ENCODE data around the gene LY6G5B.
"Not testable (repeated sequence)": the region's sequence is repeated elsewhere in the genome, so short reads cannot be mapped to it uniquely, and the experiment has no call there.

LY6G5B gene

DNA sequence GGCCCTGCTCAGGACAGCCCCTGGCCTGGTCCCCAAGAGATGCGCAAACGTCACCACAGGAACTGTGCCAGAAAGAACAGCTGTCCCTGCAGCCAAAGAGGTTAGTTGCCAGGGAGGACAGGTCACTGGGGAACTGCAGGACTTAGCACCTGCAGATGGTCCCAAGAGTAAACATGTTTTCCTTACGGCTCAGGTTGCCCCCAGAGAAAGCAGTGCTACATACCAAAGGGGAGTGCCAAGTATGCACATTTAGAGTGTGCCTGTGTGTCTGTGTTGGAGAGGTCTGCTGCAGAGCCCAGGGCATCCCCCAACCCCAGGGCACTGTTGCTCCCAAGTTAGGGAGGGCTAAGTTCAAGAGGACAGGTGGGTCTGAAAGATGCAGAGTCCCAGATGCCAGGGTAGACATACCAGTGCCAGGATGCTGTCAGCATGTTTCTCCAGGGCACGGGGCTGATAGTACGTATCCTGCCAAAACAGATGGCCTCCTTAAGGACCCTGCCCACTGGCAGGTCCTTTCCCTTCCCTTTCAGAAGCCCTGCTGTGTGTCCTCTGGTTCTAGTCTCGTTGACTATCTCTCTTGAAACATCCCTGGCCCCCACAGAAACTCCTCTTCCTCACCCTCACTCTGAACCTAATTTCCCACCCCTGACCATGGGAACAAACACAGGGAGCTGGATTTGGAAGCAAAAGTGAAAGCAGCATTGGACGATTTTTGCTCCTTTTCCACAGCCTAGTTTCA, 32.1 kb downstream of the LY6G5B start:
- DNase-seq (ENCODE audit: insufficient read length, low spot score) (no peak), FAIRE-seq (no peak)
- TF ChIP-seq POLR2A (IDR thresholded peaks at IDR 0.05; ENCODE audit: low read depth, low read length): no peak

DNA sequence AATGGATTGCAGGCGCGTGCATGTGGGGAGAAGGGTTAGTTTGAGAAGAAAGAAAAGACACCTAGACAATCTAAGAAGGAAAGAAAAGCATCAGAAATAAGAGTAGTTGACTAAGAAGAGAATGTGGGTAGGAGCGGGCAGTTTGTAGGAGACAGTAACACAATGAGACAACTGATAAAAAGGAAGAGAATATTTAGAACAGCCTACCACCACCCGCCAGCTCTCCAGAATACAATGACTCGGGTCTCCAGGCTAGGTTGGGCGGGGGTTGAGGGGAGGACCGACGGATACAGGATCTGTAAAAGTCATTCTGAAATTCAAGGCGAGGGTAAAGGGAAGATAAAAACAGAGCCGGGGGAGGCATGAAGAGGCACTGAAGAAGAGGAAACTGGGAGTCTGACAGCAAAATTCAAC, 32.6 kb downstream of the LY6G5B start:
- DNase-seq (ENCODE audit: insufficient read length, low spot score): no peak

DNA sequence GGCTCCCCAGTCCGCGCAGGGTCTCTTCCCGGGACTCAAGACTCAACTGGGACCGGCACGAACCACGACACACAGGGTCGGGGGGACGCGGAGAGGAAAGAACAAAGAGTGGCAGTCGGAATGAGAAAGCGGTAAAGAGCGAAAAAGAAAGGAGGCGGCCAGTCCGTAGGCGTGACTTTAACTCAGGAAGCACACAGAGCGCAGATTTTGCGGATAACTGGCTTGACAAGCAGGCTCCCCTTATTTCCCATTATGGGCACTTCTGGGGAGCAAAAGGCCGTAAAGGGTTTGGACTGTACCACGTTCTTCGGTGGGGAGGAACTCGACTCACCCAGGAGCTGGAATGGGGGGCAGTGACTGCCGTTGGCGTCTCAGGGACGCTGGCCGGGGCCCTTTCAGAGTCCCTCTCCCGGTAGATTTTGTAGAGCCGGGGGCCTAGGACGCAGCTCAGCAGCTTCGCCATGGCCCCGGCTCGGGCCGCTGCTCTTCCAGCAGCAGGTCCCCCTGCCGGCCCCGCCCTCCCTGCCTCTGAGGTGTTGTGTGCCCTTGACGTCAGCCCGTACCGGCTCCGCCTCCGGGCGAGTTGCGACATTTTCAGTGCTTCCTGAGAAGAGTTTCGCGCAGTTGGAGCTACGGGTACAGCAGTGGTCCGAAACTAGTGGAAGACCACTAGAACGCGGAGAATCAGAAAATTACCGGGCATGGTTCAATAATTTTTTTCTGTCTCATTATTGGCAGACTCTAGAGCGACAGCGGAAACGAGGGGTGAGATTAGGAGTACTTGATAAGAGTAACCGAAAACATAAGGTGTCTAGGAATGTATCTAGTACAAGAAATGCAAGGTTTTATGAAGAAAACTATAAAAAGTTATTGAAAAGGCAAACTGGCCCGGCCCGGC, 33.3 kb downstream of the LY6G5B start, which contains the start of gene ABHD16A:
TSS of gene ABHD16A (minus strand) at position 506 of the 898 bp plus-strand sequence. CDS start at position 463, 43 bp downstream.
- FAIRE-seq: peak; percentile 11
- peak; percentile 83 for TF ChIP-seq POLR2A (IDR thresholded peaks at IDR 0.05; ENCODE audit: low read depth, low read length)
- peak; percentile 96 for DNase-seq (ENCODE audit: insufficient read length, low spot score)

More for the DNA sequence above, 32.6 kb downstream of the LY6G5B start:
- FAIRE-seq: no peak
- TF ChIP-seq POLR2A (IDR thresholded peaks at IDR 0.05; ENCODE audit: low read depth, low read length): no peak

DNA sequence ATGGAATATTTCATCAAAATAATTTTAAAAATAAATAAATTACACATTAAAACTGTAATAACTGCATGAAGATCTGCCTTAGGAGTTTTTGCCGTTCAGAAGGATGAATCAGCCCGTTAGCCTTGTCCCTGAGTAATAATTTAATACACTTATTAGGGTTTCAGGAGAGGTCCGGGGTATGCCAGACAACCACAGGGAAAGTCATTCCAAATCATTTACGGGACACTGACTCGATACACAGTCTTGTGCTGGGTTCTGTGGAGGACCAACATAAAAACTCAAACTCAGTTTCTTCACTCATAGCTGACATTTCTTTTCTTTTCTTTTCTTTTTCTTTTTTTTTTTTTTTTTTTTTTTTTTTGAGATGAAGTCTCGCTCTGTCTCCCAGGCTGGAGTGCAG, 36.2 kb downstream of the LY6G5B start:
- no peak for DNase-seq (ENCODE audit: insufficient read length, low spot score)
- TF ChIP-seq POLR2A (IDR thresholded peaks at IDR 0.05; ENCODE audit: low read depth, low read length): no peak
- no peak for FAIRE-seq

DNA sequence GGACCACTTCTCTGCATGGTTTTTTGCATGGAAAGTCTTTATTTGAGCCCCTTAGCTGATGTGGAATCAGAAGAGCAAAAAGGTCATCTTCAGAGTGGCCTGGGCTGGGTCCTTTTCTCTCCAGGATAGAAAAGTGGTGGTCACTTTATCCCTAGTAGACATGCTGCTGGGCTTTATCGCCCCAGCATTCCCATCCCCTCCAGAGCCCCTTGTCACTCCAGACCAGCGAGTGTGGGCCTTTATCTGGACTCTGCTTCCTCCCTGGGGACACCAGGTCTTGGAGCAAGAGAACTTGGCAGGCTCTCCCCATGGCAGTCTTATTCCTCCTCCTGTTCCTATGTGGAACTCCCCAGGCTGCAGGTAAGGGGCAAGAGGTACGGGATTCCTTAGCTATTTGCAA, 36.8 kb downstream of the LY6G5B start, which contains the start of gene LY6G6F:
TSS of gene LY6G6F (plus strand) at position 268 of the 400 bp plus-strand sequence. CDS start at position 309, 41 bp downstream.
- no peak for DNase-seq (ENCODE audit: insufficient read length, low spot score)
- no peak for FAIRE-seq
- TF ChIP-seq POLR2A (IDR thresholded peaks at IDR 0.05; ENCODE audit: low read depth, low read length): no peak

DNA sequence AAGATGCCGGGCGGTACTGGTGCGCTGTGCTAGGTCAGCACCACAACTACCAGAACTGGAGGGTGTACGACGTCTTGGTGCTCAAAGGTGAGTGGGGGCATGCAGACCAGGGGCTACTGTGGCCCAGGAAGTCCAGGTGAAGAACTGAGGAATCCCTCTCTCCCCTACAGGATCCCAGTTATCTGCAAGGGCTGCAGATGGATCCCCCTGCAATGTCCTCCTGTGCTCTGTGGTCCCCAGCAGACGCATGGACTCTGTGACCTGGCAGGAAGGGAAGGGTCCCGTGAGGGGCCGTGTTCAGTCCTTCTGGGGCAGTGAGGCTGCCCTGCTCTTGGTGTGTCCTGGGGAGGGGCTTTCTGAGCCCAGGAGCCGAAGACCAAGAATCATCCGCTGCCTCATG, 37.9 kb downstream of the LY6G5B start:
- no peak for DNase-seq (ENCODE audit: insufficient read length, low spot score)
- FAIRE-seq: no peak
- TF ChIP-seq POLR2A (IDR thresholded peaks at IDR 0.05; ENCODE audit: low read depth, low read length): no peak

DNA sequence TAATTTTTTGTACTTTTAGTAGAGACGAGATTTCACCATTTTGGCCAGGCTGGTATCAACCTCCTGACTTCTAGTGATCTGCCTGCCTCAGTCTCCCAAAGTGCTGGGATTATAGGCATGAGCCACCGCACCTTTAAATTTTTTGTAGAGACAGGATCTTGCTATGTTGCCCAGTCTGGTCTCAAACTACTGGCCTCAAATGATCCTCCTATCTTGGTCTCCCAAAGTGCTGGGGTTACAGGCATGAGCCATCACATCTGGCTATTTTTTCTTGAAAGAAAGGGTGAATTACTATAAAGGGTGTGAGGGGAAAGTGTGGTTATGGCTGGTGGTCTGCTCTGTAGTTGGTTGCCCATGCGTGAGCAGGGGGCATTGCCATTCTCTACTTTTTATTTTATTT, 38.4 kb downstream of the LY6G5B start:
- DNase-seq (ENCODE audit: insufficient read length, low spot score) (no peak), FAIRE-seq (no peak)
- TF ChIP-seq POLR2A (IDR thresholded peaks at IDR 0.05; ENCODE audit: low read depth, low read length): no peak

DNA sequence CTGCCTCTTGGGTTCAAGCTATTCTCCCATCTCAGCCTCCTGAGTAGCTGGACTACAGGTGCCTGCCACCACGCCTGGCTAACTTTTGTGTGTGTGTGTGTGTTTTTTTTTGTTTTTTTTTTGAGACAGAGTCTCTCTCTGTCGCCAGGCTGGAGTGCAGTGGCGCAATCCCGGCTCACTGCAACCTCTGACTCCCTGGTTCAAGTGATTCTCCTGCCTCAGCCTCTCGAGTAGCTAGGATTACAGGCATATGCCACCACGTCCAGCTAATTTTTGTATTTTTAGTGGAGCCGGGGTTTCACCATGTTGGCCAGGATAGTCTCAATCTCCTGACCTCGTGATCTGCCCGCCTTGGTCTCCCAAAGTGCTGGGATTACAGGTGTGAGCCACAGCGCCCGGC, 39.4 kb downstream of the LY6G5B start:
- FAIRE-seq; DNase-seq (ENCODE audit: insufficient read length, low spot score): not testable (repeated sequence)

DNA sequence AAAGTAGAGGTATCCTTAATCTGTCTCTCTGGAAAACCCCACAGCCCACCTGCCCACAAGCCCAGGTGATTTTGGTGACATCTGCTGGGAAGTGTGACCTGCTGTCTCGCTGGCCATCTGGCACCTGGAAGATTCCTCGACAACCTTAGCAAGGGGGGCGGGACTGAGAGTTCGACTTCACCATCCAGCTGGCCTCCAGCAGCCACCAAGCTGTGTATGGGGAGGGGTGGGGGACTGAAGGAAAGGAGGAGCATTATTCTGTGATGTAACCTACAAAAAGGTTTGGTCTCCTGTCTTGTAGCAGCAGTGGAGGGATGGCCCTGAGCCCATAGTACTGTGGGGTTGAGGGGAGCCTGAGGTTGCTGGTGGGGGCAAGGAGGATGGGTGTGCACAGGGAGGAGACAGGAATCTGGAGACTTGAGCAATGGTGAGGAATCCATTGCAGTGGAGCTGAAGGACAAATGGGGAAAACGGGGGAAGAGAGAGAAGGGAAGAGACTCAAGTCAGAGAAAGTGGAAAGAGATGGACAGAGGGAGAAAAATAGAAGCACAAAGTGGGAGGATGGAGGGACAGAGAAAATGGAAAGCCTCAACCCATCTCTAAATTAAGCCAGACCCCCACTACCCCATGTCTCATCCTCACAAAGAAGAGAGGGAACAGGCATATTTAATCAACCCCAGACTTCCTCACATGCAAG, 40.9 kb downstream of the LY6G5B start:
- no peak for TF ChIP-seq POLR2A (IDR thresholded peaks at IDR 0.05; ENCODE audit: low read depth, low read length)
- FAIRE-seq (no peak), DNase-seq (ENCODE audit: insufficient read length, low spot score) (no peak)

DNA sequence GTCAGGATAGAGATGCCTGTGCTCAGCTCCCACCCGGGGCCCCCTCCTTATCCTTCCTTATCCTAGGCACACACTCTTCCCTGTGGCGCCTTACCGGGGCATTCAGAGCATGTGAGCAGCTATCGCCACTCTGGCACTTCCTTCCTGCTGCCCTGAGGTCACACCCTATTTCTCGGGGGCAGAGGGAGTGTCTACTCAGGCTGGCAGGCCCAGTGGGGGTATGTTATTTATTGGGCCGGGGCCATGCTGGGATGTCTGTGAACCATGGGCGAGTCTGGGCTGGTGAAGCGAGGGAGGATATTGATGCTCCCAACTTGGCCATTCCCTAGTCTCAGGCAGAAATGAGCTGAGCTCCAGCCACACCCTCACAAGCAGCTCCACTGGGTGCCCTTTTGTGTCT, 41.5 kb downstream of the LY6G5B start:
- no peak for TF ChIP-seq POLR2A (IDR thresholded peaks at IDR 0.05; ENCODE audit: low read depth, low read length)
- FAIRE-seq: no peak
- no peak for DNase-seq (ENCODE audit: insufficient read length, low spot score)

DNA sequence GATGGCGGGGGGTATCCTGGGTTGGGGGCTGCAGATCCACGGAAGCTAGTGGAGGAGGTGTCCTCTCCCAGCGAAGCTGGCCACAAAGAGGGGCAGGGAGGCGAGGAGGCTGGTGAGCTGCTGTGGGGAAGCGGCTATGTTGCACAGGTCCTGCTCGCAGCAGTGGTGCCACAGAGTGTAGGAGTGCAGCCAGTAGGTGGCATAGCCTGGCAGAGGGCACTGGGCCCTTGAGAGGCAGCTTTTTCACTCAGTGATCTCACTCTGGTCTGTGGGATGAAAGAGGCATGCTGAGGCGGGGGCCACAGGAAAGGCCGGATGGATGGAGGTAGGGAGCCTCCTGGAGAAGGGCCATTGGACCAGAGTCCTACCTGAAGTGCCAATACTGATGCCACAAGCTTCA, 42.5 kb downstream of the LY6G5B start:
- FAIRE-seq: no peak

DNA sequence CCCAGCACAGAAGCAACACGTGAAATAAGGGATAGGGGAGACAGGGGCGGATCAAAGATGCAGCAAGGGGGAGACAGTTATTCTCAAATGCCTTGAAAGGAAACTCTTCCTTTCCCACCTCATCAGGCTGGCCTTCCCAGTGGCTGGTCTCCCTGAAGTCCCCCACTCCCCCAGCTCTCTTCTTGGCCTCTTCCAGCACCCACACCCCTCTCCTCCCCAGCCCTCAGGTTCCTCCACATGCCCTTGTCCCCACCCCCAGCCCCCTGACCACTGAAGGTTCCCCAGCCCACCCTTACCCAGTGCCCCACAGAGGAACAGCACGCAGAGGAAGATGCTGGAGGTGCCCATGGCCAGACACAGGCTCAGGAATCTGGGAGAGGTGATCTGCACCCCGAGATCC, 43.7 kb downstream of the LY6G5B start:
- no peak for TF ChIP-seq POLR2A (IDR thresholded peaks at IDR 0.05; ENCODE audit: low read depth, low read length)
- FAIRE-seq (no peak), DNase-seq (ENCODE audit: insufficient read length, low spot score) (no peak)

More for the DNA sequence above, 42.5 kb downstream of the LY6G5B start:
- no peak for DNase-seq (ENCODE audit: insufficient read length, low spot score)
- no peak for TF ChIP-seq POLR2A (IDR thresholded peaks at IDR 0.05; ENCODE audit: low read depth, low read length)

DNA sequence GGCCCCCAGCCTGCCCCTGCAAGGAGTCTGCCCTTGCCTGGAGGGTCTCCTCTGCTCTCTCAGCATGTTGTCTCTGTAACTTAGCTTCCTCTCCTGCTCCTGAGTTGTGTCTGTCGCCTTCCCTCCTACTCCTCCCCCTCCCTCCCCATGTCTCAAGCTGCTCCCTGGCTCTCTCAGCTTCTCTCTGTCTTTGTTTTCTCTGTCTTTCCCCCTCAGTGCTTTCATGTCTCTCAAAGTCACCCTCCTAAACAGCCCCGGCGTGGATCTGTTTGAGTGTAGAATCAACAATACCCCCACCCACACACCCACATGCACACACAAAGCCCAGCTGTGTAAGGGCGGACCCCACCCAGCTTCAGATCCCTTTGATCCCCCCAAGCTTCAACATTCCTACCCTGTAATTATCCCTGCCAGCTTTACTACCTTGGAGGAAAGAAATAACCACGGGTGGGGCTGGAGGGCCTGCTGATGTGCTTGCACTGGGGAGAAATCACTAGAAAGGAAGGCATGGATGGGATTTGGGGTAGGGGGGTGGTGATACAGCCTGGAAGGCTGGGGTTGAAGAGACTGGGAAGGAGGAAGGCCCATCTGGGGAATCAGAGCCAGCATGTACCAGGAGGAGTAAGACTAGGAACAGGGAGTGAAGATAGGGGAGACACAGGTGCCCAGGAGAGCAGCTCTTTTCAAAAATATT, 44.4 kb downstream of the LY6G5B start:
- FAIRE-seq (no peak), DNase-seq (ENCODE audit: insufficient read length, low spot score) (no peak)
- TF ChIP-seq POLR2A (IDR thresholded peaks at IDR 0.05; ENCODE audit: low read depth, low read length): no peak
